Central memory CD8-positive, alpha-beta T cell (primary cell): ENCODE results near the gene ZNF786.
"Not testable (repeated sequence)": the region's sequence is repeated elsewhere in the genome, so short reads cannot be mapped to it uniquely, and the experiment has no call there.

Source experiments
- ATAC-seq: fragments of 150-1000 bp; cut with Tn5 transposase; replicated peaks from 2 replicates; pipeline ENCODE4 v1.10.0; 2022; ENCODE audit warnings: mild to moderate bottlenecking, moderate FRiP score, moderate number of reproducible peaks; ENCODE audit not compliant: poor library complexity, severe bottlenecking; ENCODE audit errors: extremely low read depth
- DNase-seq, 2 donors: peaks; one replicate each; pipeline ENCODE4 v3.0.0; 2021; ENCODE audit warnings: low spot score in 2 of 2
- H3K27ac Mint-ChIP-seq: one replicate; pipeline ENCODE4 v1.8.0; 2022; ENCODE audit warnings: low read depth, mild to moderate bottlenecking, moderate library complexity, mixed read lengths
- H3K27me3 Mint-ChIP-seq: one replicate; pipeline ENCODE4 v1.8.0; 2022; ENCODE audit warnings: mixed read lengths
- H3K36me3 Mint-ChIP-seq: one replicate; pipeline ENCODE4 v1.8.0; 2022; ENCODE audit warnings: mild to moderate bottlenecking, moderate library complexity, mixed read lengths; ENCODE audit not compliant: insufficient read depth
- H3K4me1 Mint-ChIP-seq: one replicate; pipeline ENCODE4 v1.8.0; 2022; ENCODE audit warnings: mixed read lengths
- H3K4me3 Mint-ChIP-seq: one replicate; pipeline ENCODE4 v1.8.0; 2022; ENCODE audit warnings: mild to moderate bottlenecking, moderate library complexity, mixed read lengths
- H3K9me3 Mint-ChIP-seq: one replicate; pipeline ENCODE4 v1.8.0; 2022; ENCODE audit warnings: mixed read lengths

ZNF786 gene

GRCh38 chr7:149103424-149103823 is 12.9 kb upstream of the ZNF786 start:
- Mint-ChIP-seq H3K27me3 (no peaks in the 10 kb centered on the region), H3K27ac (no peak overlapping the region), H3K4me3 (no peak overlapping the region), H3K9me3 (no peaks in the 10 kb centered on the region), H3K36me3 (peaks cover 1% of the 10 kb centered on the region), H3K4me1 (no peaks in the 10 kb centered on the region)
- no peak for ATAC-seq
- no peak for DNase-seq

- no peak for DNase-seq
- Mint-ChIP-seq H3K4me3 (no peak overlapping the region), H3K9me3 (no peaks in the 10 kb centered on the region), H3K27me3 (no peaks in the 10 kb centered on the region), H3K4me1 (no peaks in the 10 kb centered on the region), H3K27ac (no peak overlapping the region), H3K36me3 (no peaks in the 10 kb centered on the region)
- ATAC-seq: no peak
Observed at GRCh38 chr7:149102666-149103065, 12.1 kb upstream of the ZNF786 start.

GRCh38 chr7:149100821-149101220 is 10.3 kb upstream of the ZNF786 start:
- Mint-ChIP-seq H3K4me3 (no peak overlapping the region), H3K9me3 (no peaks in the 10 kb centered on the region), H3K4me1 (no peaks in the 10 kb centered on the region), H3K36me3 (no peaks in the 10 kb centered on the region), H3K27ac (no peak overlapping the region), H3K27me3 (no peaks in the 10 kb centered on the region)
- DNase-seq (no peak), ATAC-seq (no peak)

DNA sequence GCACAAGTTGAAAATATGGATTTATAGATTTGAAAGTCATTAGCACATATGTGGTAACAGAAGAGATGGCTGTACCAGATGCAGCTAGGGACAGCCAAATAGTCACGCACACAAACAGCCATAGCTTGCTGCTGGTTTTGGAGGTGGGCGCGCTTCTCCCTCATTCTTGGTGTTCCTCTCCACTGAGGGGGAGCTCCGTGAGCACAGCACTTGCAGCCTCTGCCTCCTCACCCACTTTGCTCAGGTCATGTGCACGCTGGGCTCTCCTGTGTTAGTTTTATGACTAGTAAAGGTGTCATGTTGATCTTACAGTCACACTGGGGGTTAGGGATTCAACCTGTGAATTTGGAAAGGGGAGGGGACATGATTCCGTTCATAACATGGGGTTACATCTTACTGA is 8.5 kb upstream of the ZNF786 start:
- H3K27ac Mint-ChIP-seq: no peak overlapping the region
- H3K4me1 Mint-ChIP-seq: no peaks in the 10 kb centered on the region
- no peaks in the 10 kb centered on the region for H3K36me3 Mint-ChIP-seq
- no peaks in the 10 kb centered on the region for H3K27me3 Mint-ChIP-seq
- no peak for DNase-seq
- no peaks in the 10 kb centered on the region for H3K9me3 Mint-ChIP-seq
- H3K4me3 Mint-ChIP-seq: no peak overlapping the region
- ATAC-seq: no peak

GRCh38 chr7:149097088-149097487 is 6.6 kb upstream of the ZNF786 start:
- H3K9me3 Mint-ChIP-seq: no peaks in the 10 kb centered on the region
- no peaks in the 10 kb centered on the region for H3K27me3 Mint-ChIP-seq
- ATAC-seq (no peak), DNase-seq (no peak)
- no peaks in the 10 kb centered on the region for H3K4me1 Mint-ChIP-seq
- H3K4me3 Mint-ChIP-seq: no peak overlapping the region
- H3K36me3 Mint-ChIP-seq: no peaks in the 10 kb centered on the region
- H3K27ac Mint-ChIP-seq: no peak overlapping the region

GRCh38 chr7:149093228-149093627 is 2.7 kb upstream of the ZNF786 start:
- no peak for DNase-seq
- ATAC-seq: no peak
- H3K27ac Mint-ChIP-seq: no peak overlapping the region
- H3K4me1 Mint-ChIP-seq: peaks cover 23% of the 10 kb centered on the region
- peaks cover 15% of the 10 kb centered on the region for H3K36me3 Mint-ChIP-seq
- no peaks in the 10 kb centered on the region for H3K27me3 Mint-ChIP-seq
- no peak overlapping the region for H3K4me3 Mint-ChIP-seq
- H3K9me3 Mint-ChIP-seq: no peaks in the 10 kb centered on the region

DNA sequence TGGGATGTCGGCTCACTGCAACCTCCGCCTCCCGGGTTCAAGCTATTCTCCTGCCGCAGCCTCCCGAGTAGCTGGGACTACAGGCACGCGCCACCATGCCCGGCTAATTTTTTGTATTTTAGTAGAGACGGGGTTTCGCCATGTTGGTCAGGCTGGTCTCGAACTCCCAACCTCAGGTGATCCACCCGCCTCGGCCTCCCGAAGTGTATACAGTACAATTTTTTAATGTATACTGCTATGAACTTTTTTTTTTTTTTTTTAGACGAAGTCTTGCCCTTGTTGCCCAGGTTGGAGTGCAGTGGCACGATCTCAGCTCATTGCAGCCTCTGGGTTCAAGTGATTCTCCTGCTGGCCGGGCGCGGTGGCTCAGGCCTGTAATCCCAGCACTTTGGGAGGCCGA is 1.7 kb upstream of the ZNF786 start:
- H3K4me3 Mint-ChIP-seq: peak overlapping the region; percentile 11
- H3K27ac Mint-ChIP-seq: peak overlapping the region; percentile 98
- H3K4me1 Mint-ChIP-seq: peaks cover 29% of the 10 kb centered on the region
- not testable (repeated sequence) for H3K27me3 Mint-ChIP-seq, ATAC-seq, DNase-seq, H3K9me3 Mint-ChIP-seq
- H3K36me3 Mint-ChIP-seq: peaks cover 15% of the 10 kb centered on the region

- Mint-ChIP-seq H3K4me3 (peak overlapping the region; percentile 14), H3K4me1 (peaks cover 47% of the 10 kb centered on the region), H3K9me3 (no peaks in the 10 kb centered on the region), H3K27ac (no peak overlapping the region), H3K36me3 (peaks cover 15% of the 10 kb centered on the region), H3K27me3 (no peaks in the 10 kb centered on the region)
- ATAC-seq (peak; percentile 14), DNase-seq (no peak)
Observed at GRCh38 chr7:149087376-149087775, 3.1 kb downstream of the ZNF786 start.

- no peaks in the 10 kb centered on the region for H3K9me3 Mint-ChIP-seq
- H3K27me3 Mint-ChIP-seq: no peaks in the 10 kb centered on the region
- H3K27ac Mint-ChIP-seq: peak overlapping the region; percentile 78
- H3K4me3 Mint-ChIP-seq: no peak overlapping the region
- no peak for DNase-seq
- no peak for ATAC-seq
- H3K4me1 Mint-ChIP-seq: peaks cover 41% of the 10 kb centered on the region
- peaks cover 11% of the 10 kb centered on the region for H3K36me3 Mint-ChIP-seq
Observed at GRCh38 chr7:149085866-149086265, 4.7 kb downstream of the ZNF786 start.

DNA sequence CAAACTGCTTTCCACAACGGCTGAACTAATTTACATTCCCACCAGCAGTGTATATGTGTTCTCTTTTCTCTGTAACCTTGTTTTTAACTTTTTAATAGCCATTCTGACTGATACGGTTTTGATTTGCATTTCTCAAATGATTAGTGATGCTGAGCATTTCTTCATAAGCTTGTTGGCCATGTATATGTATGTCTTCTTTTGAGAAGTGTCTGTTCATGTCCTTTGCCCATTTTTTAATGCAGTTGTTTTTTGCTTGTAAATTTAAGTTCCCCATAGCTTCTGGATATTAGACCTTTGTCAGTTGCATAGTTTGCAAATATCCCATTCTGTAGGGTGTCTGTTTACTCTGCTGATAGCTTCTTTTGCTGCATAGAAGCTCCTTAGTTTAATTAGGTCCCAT is 6.1 kb downstream of the ZNF786 start:
- Mint-ChIP-seq H3K27ac (no peak overlapping the region), H3K4me3 (no peak overlapping the region), H3K4me1 (peaks cover 37% of the 10 kb centered on the region), H3K27me3 (no peaks in the 10 kb centered on the region), H3K36me3 (peaks cover 7% of the 10 kb centered on the region), H3K9me3 (no peaks in the 10 kb centered on the region)
- ATAC-seq (no peak), DNase-seq (no peak)

GRCh38 chr7:149081914-149082313 is 8.6 kb downstream of the ZNF786 start:
- Mint-ChIP-seq H3K4me1 (peaks cover 27% of the 10 kb centered on the region), H3K36me3 (peaks cover 7% of the 10 kb centered on the region), H3K4me3 (no peak overlapping the region), H3K27ac (no peak overlapping the region), H3K27me3 (no peaks in the 10 kb centered on the region), H3K9me3 (no peaks in the 10 kb centered on the region)
- ATAC-seq (no peak), DNase-seq (no peak)

GRCh38 chr7:149077594-149077993 is 12.9 kb downstream of the ZNF786 start:
- H3K4me3 Mint-ChIP-seq: no peak overlapping the region
- H3K4me1 Mint-ChIP-seq: peaks cover 14% of the 10 kb centered on the region
- H3K27ac Mint-ChIP-seq: no peak overlapping the region
- ATAC-seq: no peak
- no peaks in the 10 kb centered on the region for H3K9me3 Mint-ChIP-seq
- DNase-seq: no peak
- H3K27me3 Mint-ChIP-seq: no peaks in the 10 kb centered on the region
- H3K36me3 Mint-ChIP-seq: peaks cover 17% of the 10 kb centered on the region

DNA sequence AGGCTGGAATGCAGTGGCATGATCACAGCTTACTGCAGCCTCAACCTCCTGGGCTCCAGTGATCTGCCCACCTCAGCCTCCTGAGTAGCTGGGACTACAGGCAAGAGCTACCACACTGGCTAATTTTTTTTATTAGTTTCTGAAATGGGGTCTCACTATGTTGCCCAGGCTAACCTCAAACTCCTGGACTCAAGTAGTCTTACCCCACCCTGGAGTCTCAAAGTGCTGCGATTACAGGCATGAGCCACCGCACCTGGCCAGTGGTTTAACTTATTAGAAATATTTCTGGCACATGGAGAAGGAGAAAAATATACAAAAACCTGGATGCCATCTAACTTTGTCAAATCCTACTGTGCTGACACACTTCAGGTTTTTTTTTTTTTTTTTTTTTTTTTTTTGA is 15.2 kb downstream of the ZNF786 start:
- ATAC-seq: no peak
- no peaks in the 10 kb centered on the region for H3K9me3 Mint-ChIP-seq
- H3K27me3 Mint-ChIP-seq: no peaks in the 10 kb centered on the region
- no peak overlapping the region for H3K27ac Mint-ChIP-seq
- H3K4me1 Mint-ChIP-seq: peaks cover 7% of the 10 kb centered on the region
- no peak overlapping the region for H3K4me3 Mint-ChIP-seq
- peaks cover 16% of the 10 kb centered on the region for H3K36me3 Mint-ChIP-seq
- DNase-seq: no peak
